GM23248 (cell line): ENCODE data around the gene C3orf33.

Source experiments
- EZH2 ChIP-seq: fragments of 200-600 bp; sonication (generic); IDR thresholded peaks from 2 replicates; pipeline ENCODE4 v1.6.1; 2018; ENCODE audit warnings: antibody characterized with exemption, mild to moderate bottlenecking; ENCODE audit not compliant: insufficient read depth, poor library complexity, severe bottlenecking
- EZH2phosphoT487 ChIP-seq: fragments of 200-600 bp; sonication (generic); IDR thresholded peaks from 2 replicates; pipeline ENCODE4 v1.6.1; 2018; ENCODE audit warnings: antibody characterized with exemption, moderate library complexity, mild to moderate bottlenecking, low read depth; ENCODE audit not compliant: insufficient read depth

DNA sequence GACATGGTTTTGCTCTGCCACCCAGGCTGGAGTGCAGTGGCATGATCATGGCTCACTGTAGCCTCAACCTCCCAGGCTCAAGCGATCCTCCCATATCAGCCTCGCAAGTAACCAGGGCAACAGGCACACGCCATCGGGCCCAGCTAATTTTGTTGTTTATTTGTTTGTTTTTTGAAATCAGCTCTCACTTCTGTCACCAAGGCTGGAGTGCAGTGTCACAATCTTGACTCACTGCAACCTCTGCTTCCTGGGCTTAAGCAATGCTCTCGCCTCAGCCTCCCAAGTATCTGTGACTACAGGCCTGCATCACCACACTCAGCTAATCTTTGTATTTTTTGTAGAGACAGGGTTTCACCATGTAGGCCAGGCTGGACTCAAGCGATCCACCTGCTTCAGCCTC, 35.0 kb downstream of the C3orf33 start:
- TF ChIP-seq EZH2 = no peak
- TF ChIP-seq EZH2phosphoT487 = no peak
